Measurements from ENCODE around the gene SNAPC2. TPM values are rescaled to one million over a fixed set of nuclear protein-coding genes. Genes with fewer than 3 reads are reported as not detected.
A peak's percentile ranks its signal among the peaks of the same experiment; 100 is the strongest.

The SNAPC2 gene
- total and polyA plus RNA-seq, 12 donors = 8.2 to 38.2 (median 20.9) TPM

DNA sequence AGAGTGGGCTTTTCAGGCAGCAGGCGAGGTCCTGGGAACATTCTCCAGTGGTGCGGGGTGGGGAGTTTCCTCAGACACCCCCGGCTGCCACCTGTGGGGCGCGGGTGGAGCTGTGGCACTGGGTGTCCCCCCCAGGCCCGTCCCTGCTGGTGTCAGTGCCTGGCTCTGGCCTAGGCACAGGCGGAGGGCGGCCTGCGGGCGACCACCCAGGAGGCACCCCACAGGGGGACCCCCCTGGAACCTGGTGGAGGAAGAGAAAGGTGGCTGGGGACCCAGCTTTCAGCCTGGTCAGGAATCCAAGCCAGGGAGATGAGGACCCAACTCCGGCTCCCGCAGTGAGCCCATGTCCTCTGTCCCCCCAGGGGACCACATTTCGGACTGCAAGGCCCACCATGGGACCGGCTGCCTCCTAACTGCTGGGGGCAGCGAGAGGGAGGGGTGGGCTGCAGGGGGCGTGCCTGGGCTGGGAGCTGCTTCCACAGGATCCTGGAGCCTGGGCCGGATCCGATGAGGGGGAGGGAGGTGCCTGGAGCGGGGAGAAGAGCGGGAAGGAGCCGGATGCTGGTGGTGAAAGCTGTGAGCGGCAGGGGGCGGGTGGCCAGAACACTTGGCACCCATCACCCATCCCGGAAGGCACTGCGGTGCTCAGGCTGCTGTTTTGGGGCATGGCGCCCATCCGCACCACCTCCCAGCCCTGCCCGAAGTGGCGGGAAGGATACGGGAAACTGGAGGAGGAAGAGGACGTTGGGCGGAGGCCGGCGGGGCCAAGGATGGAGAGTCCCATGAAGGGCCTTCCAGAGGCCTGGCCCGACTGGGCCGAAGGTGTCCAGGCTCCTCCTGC is 11.3 kb downstream of the SNAPC2 start:
- Histone ChIP-seq H3K36me3 (replicated peaks in 1 of 2) (peaks cover 0 to 62% of the 10 kb centered on the region in 2 donors), H3K4me3 (no peak overlapping the region), H3K27me3 (no peaks in the 10 kb centered on the region), H3K9me3 (replicated peaks in 1 of 3) (no peaks in the 10 kb centered on the region), H3K4me1 (replicated peaks in 1 of 2) (peaks cover 31 to 35% of the 10 kb centered on the region in 2 donors), H3K27ac (no peak overlapping the region)
- intact Hi-C loops (cut with DNase I) = no loop called here
- DNase-seq = peak in 2 of 7 donors; percentile 34 to 36
- TF ChIP-seq CTCF (IDR thresholded peaks at IDR 0.05) = no peak
- no peak for TF ChIP-seq POLR2A (IDR thresholded peaks at IDR 0.05)
- 92 to 95% (median 94%) methylated on average over 25 to 36 of the region's 36 CpGs for WGBS, 4 donors

DNA sequence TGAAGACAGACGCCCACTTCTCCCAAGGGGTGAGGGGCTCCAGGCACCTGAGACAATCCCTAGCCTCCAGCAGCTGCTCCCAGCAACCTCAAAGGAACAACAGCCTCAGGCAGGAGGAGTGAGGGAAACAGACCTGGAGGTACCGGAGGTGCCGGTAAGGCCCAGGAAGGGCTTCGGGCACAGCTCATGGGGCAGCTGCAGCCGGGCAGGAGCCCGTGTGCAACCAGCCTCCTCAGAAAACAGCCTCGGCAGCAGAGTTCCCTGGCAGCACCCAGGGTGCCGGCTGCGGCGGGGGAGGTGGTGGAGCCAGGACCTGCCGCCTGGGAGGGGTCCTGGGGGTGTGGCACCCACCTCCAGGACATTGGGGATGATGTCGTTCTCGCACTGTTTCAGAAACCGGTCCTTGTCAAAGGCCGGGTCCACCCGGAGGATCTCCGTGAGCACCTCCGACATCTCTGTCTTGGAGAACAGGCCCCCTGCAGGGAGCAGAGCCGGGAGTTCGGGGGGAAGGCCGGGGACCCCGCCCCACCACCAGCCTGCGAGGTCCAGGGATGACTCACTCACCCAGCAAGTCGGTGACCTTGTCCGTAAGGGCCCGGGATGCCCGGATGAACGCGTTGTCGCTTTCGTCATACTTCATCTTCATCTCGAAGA is 12.3 kb downstream of the SNAPC2 start:
- Histone ChIP-seq H3K4me1 (replicated peaks in 1 of 2) (peaks cover 21 to 27% of the 10 kb centered on the region in 2 donors), H3K27ac (peak overlapping the region in 1 of 5 donors; percentile 44), H3K9me3 (replicated peaks in 1 of 3) (no peaks in the 10 kb centered on the region), H3K4me3 (no peak overlapping the region), H3K36me3 (replicated peaks in 1 of 2) (peaks cover 0 to 71% of the 10 kb centered on the region in 2 donors), H3K27me3 (no peaks in the 10 kb centered on the region)
- DNase-seq = peak in 5 of 7 donors; percentile 34 to 63 (median 52)
- 68 to 86% (median 78%) methylated on average over 7 to 32 of the region's 32 CpGs for WGBS, 4 donors
- TF ChIP-seq POLR2A (IDR thresholded peaks at IDR 0.05) (no peak), CTCF (IDR thresholded peaks at IDR 0.05) (no peak)
- intact Hi-C loops (cut with DNase I) = no loop called here

- TF ChIP-seq POLR2A (IDR thresholded peaks at IDR 0.05) (no peak), CTCF (IDR thresholded peaks at IDR 0.05) (no peak)
- Histone ChIP-seq H3K4me3 (no peak overlapping the region), H3K27ac (no peak overlapping the region), H3K27me3 (no peaks in the 10 kb centered on the region), H3K36me3 (replicated peaks in 1 of 2) (peaks cover 0 to 76% of the 10 kb centered on the region in 2 donors), H3K4me1 (replicated peaks in 1 of 2) (peaks cover 16 to 22% of the 10 kb centered on the region in 2 donors), H3K9me3 (replicated peaks in 1 of 3) (no peaks in the 10 kb centered on the region)
- 84 to 98% (median 88%) methylated on average over 6 to 10 of the region's 10 CpGs; no CpG with 5 or more reads in 1 of the 4 donors for WGBS, 4 donors
- intact Hi-C loops (cut with DNase I) = no loop called here
- peak in 1 of 7 donors; percentile 24 for DNase-seq
Observed at GRCh38 chr19:7932930-7933300, 12.8 kb downstream of the SNAPC2 start.

DNA sequence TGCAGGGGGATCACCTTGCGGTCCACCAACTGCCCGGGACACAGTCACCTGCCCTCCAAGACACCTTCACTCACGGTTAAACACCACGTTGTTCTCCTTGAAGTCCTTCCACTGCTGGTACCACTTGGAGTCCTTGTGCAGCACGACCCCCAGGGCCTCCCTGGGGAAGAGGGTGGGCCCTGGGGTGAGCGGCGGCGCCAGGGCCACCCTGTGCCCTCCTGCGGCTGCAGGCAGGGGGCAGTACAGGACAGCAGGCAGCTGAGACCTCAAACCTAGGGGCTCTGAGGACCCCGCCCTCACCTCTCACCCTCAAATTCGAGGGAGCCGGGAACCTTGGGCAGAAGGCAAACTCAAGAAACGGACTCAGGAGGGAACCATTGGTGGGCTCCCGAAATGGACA is 13.3 kb downstream of the SNAPC2 start:
- no peak for DNase-seq
- Histone ChIP-seq H3K36me3 (replicated peaks in 1 of 2) (peaks cover 0 to 81% of the 10 kb centered on the region in 2 donors), H3K9me3 (replicated peaks in 1 of 3) (no peaks in the 10 kb centered on the region), H3K4me3 (no peak overlapping the region), H3K27ac (no peak overlapping the region), H3K4me1 (replicated peaks in 1 of 2) (peaks cover 11 to 17% of the 10 kb centered on the region in 2 donors), H3K27me3 (no peaks in the 10 kb centered on the region)
- intact Hi-C loops (cut with DNase I) = no loop called here
- WGBS, 4 donors = 84 to 86% (median 86%) methylated on average over 12 to 14 of the region's 14 CpGs
- no peak for TF ChIP-seq POLR2A (IDR thresholded peaks at IDR 0.05)
- TF ChIP-seq CTCF (IDR thresholded peaks at IDR 0.05) = peak in 1 of 6 experiments; percentile 5

All from adrenal gland (tissue), 12 donors.